ENCODE results near the gene TMEM200A.

GRCh38 chr6:130362128-130362527 lies 3.7 kb upstream of the TMEM200A start:
- no peak for TF ChIP-seq CTCF (IDR thresholded peaks at IDR 0.05)
- TF ChIP-seq POLR2A (IDR thresholded peaks at IDR 0.05) = no peak

Data from testis (tissue), 2 donors.